Activated gamma-delta T cell (primary cell): Measurements from ENCODE around the gene GRPR.
"Not testable (repeated sequence)": the region's sequence is repeated elsewhere in the genome, so short reads cannot be mapped to it uniquely, and the experiment has no call there.

Experiments used
- DNase-seq: peaks from one replicate; lab custom pipeline; 2025; lab: John Stamatoyannopoulos, UW

GRPR gene

DNA sequence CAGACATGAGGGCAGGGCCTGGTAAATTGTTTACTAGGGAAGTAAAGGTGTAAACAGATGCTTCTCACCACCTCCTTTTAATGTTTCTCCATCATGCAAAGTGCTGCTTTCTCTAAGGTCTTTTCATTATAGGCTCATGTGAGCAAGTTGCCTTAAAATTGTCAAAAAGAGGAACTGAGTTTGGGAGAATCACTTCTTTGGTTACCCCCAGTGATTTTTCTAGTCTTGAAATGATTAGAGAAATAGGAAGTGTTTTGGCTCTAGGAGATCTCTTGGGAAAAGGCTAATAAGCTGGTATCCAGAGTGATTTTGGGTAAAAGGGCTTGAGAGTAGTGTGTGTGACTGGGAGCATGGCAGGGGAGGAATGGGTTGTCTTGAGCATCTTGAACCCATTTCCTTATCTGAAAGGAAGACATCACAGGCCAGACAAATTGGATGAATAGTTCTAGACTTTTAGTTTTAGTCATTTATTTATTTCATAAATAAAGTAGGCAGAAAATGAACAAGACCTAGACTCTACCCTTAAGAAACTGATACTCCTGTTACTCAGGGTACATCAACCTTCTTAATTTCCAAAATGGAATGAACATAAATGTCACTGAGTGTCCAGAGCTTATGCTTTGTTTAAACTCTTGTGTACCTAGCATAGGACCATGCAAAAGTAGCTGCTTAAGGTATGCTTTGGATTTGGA, 14.2 kb downstream of the GRPR start:
- DNase-seq: no peak

DNA sequence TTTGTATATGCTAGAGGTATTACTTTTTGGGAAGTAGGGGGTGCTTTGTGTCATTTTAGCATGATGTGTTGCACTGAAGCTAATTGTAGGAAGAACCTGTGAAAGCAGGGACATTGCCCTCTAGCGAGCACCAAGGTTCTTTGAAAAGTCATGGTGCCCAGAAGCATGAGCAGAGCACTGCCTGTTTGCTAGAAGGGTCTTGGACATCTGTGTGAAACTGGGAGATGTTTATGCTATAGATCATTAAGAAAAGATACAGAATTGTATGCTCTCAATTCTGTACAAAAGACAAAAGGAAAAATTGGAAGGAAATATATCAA, 14.7 kb downstream of the GRPR start:
- DNase-seq: no peak

DNA sequence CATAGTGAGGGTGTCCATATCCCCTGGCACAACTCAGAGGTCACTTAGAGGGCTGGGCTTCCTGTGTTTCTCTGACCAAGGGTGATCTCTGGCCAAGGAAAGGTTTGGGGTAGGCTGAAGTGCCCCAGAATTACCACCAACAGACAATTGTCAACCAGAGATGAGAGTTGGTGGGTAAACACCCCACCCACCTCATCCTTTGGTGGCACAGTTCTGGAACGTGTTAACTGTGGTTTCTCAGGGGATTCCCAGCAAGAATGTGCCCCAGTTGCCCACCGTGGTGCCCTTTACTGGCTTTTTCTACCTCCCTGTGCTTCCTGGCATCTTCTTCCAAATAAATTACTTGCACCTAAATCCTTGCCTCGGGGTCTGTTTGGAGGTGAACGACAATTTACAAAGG, 17.1 kb downstream of the GRPR start:
- DNase-seq: no peak

DNA sequence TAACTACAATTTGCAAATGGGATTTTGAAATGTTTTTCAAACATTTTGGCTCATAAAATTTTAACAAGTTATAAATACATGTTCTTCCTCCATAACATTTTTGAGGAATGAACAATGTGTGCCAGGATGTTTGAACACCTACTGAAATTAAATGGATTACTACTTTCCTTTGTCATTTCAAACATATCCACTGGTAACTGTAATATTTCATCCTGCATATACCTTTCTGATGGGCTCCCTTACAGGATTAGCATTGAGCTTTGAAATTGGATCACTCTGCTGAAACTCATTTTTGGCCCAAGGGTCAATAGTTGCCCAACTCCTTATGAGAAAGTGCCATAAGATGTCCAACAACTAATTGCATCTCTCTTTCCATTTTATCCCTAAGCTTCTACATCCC, 17.6 kb downstream of the GRPR start:
- no peak for DNase-seq

DNA sequence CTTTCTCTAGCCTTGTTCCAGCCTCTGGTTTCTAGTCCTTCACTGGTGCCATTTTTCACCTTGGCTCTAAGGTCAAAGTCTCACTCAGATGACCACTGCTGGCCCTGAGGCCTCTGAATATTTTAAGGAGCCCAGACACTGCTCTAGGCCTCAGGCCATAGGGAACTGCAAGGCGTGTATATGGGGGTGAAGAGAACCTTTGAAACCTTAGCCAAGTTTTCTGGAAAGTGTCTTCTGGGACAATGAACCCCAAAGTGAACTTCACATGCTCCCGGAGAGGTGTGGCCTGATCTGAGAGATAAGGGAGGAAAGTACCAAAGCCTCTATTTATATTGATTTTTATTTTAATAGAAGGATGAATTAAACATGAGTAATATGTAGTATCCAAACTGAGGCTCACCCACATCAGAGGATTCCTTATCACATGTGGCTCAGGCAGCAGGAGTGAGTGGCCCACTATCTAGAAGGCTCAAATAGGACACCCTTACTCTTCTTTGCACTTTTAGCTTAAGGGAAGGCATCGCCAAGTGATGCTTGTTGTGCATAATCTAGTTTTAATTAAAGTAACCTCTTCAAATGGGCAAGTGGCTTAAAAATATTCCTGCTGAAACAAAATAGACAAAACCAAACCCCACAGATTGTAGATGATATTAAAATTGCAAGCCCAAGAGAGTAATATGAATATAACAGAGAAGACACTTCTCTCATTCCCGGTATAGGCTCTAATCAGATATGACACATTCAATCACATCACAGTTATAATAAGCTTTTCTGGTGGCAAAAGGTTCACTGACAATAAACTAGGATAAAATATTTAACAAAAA, 18.3 kb downstream of the GRPR start:
- DNase-seq: no peak

DNA sequence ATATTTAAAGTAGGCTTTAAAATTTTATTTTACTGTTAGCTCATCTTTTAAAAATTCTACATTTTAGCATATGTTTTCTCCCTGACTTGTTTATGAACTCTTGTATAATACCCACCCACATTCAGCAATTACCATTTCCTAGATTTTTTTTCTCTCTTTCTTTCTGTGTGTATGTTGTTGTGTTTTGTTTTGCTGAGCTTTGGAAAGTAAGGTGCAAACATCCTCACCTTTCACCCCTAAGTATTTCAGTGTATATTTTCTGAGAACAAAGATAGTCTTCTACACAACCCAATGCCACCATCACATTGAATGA, 18.8 kb downstream of the GRPR start:
- DNase-seq: no peak

DNA sequence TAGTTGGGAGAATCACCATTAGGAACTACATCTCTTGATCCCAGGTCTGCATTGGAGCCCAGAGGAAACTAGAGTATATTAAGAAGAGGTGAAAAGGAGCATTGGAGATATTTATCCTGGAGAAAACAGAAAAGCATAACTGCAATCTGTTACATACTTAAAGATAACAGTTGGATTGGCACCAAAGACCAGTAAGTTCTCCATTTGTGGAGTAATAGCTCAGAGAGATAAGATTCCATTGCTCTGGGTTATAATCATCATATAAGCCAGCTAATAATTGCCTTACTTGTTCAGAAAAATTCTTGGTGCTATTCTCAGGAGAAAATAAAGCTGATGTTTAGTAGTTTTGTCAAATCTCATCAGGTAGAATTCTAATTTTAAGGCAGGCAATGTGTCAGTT, 20.6 kb downstream of the GRPR start:
- DNase-seq: no peak

DNA sequence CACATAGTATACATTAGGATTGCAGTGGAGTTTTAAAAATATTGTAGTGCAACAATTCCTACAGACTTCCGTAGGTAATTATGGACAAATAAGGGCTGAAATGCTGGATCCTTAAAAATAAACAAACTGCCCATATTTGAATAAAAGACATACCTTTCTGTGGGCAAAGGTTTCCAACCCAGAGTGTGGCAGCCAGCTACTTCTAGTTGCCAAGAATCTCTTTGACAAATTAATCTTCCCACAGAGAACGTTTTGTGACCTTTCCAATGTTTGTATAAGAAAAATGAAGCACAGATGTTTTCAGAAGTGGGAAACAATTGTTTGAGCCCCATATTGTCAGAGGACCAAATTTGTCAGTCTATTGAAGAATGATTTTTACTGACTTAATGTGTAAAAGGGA, 21.1 kb downstream of the GRPR start:
- no peak for DNase-seq

DNA sequence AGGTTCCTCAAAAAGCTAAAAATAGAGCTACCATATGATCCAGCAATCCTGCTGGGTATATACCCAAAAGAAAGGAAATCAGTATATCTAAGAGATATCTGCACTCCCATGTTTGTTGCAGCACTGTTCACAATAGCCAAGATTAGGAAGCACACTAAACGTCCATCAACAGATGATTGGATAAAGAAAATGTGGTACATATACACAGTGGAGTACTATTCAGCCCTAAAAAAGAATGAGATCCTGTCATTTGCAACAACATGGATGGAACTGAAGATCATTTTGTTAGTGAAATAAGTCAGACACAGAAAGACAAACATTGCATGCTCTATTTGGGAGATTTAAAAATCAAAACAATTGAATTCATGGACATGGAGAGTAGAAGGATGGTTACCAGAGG, 21.7 kb downstream of the GRPR start:
- DNase-seq: not testable (repeated sequence)

DNA sequence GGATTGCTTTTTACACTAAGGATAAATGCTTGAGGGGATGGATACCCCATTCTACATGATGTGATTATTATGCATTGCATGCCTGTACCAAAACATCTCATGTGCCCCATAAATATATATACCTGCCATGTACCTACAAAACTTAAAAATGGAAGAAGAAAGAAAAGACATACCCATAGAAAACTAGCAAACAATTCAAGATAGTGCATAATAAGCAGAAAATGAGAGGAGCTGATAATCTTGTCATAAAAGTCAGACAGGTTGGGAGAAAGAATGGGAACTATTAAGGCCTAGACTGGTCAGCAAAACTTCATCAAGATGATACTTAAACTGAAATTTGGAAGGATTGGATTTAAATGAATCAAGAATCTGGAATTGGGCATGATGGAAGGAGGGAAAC, 22.3 kb downstream of the GRPR start:
- no peak for DNase-seq

DNA sequence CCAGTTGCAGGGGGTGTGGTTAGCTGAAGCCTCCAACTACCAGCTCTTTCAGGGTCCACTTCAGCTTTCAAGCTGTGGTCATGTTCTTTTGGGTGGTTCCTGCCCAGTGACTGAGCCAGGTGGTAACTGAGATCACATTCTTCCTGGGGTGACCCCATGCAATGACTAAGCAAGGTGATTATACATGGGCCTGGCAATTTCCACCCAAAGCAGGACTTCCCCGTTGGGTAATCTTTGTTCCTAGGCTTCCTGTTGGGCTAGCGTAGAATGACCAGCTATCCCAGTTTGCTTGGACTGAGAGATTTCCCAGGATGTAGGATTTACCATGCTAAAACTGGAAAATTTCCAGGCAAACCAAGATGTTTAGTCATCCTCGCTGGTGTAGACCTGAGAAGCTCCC, 25.5 kb downstream of the GRPR start:
- no peak for DNase-seq

DNA sequence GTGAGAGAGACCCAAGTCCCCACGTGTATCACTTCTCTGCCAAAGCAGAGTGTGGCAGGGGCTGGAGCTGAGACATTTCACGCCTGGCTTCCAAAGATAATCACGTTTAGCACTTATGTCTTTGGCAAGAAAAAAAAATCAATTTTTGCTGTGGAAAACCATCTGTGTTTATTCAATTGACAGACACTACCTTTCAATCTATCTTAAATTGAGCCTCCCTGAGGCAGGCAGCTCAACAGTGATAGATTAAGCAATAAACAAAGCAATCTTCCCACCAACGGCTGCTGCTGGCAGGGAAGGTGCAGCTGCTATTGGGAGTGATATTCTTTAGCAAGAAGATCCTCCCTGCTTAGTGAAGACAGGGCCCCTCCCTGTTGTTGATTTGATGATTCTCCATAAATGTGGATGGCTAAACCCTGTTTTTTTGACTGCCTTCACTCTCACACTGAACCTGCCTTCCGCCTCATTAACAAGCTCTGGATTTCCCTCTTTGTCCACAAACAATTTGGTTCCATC, 32.3 kb downstream of the GRPR start:
- no peak for DNase-seq

DNA sequence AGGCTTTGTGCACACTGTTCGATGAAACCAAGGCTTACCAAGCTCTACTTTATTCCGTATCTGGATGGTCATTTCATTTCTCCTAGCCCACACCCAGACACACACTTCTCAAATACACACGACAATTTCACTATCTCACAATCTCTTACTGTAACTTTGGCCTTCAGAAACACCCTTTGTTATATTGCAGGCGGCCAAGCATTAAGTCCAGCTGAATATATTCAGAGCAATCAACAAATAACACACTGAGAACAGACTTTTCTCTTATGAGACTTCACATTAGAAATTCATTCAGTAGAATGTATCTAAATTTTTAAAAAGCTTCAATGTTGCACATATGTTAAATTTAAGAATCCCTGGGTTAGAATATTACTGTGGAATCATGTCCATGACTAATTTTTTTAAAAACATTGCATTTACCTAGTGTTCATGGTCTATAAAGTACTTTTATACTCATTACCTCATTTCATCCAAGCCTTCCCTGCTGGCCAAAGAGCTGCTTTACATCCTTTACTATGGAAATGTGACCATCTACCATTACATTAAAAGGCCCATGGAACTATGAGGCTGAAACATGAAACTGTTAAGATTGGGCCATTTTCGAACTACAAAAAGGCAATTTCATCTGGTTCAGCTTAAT, 33.4 kb downstream of the GRPR start:
- DNase-seq: no peak

DNA sequence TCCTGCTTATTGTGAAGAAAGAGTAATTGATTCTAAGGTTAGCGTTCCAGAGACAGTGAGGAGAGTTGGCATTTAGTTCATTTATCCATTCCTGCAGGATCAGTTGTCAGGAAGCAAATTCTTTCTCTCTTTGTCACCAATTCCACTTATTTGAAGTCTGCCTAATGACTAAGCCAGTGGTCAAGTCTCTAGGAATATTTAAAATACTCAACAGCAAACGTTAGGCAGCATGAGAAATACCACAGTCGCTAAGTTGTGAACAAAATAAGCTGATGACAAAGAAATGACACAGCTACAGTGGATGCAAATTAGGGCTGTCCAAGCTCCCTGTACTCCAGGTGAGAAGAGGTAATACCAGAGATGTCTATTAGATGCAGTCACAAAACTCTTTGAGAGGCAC, 37.4 kb downstream of the GRPR start:
- DNase-seq: no peak

DNA sequence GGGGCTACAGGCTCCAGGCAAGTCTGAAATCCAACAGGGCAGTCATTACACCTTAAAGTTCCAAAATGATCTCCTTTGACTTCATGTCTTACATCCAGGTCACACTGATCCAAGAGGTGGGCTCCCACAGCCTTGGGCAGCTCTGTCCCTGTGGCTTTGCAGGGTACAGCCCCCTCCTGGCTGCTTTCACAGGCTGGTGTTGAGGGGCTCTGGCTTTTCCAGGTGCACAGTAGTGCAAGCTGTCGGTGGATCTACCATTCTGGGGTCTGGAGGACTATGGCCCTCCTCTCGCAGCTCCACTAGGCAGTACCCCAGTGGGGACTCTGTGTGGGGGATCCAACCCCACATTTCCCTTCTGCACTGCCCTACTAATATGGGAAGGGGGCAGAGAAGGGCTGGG, 37.8 kb downstream of the GRPR start:
- DNase-seq: not testable (repeated sequence)

DNA sequence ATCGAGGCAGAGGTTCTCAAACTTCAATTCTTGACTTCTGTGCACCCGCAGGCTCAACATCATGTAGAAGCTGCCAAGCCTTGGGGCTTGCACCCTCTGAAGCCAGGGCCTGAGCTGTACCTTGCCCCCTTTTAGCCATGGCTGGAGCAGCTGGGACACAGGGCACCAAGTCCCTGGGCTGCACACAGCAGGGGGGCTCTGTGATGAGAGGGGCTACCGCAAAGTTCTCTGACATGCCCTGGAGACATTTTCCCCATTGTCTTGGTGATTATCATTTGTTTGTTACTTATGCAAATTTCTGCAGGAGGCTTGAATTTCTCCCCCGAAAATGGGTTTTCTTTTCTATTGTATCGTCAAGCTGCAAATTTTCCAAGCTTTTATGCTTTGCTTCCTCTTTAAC, 39.0 kb downstream of the GRPR start:
- no peak for DNase-seq

DNA sequence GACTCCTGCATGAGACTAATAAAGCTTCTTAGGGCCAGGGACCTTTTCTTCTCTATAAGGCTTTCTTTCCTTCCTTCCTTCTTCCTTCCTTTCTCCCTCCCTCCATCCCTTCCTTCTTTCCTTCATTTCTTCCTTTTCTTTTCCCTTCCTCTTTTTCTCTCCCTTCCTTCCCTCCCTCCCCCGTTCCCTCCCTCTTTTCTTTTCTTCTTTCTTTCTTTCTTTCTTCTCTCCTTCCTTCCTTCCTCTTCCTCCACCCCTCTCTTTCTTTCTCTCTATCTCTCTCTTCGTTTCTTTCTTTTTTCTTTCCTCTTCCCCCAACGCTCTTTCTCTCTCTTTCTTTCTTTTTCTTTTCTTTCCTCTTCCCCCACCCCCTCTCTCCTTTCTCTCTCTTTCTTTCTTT, 41.4 kb downstream of the GRPR start:
- DNase-seq: no peak

DNA sequence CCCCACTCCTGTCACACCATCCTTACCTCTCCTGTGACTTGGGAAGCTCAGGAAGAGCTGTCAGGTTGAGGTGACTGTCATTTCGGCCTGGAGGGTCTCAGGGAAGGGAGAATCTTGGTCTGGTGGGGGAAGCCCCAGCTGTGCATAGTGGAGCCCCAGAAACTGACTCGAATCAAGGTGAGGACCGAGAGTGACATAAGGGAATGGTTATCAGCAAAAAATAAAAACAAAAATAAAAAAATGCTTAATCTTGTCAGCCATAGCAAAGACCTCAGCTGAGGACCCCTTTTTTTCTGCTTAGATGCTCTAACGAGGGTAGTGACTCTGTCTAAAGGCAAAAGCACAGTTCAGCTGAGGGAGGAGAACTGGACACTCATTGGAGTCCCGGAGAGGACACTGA, 43.8 kb downstream of the GRPR start, which contains the start of gene MAGEB17:
Gene MAGEB17 (plus strand): TSS at position 301 of the 400 bp plus-strand sequence. CDS start 2,902 bp downstream, outside the sequence.
- DNase-seq: no peak

DNA sequence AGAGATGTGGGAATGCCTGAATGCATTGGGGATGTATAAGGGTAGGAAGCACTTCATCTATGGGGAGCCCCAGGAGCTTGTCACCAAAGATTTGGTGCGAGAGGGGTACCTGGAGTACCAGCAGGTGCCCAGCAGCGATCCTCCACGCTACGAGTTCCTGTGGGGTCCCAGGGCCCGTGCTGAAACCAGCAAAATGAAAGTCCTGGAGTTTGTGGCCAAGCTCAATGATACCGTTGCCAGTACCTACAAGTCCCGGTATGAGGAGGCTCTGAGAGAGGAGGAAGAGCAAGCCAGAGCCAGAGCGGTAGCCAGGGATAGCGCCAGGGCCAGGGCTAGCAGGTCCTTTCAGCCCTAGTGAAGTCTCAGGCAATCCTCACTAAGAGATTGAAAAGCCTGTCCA, 47.7 kb downstream of the GRPR start:
- DNase-seq: no peak

DNA sequence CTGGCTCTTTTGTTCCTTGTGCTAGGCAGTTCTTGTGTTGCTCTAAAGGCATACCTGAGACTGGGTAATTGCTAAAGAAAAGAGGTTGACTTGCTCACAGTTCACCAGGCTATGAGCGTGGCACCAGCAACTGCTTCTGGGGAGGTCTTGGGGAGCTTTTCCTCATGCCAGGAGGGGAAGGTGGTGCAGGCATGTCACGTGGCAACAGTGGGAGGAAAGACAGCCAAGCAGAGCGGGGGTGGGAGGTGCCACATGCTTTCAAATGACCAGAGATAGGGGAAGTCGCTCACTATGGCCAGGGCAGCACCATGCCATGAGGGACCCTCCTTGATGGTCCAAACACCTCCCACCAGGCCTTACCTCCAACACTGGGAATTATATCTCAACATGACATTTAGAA, 48.6 kb downstream of the GRPR start:
- no peak for DNase-seq

DNA sequence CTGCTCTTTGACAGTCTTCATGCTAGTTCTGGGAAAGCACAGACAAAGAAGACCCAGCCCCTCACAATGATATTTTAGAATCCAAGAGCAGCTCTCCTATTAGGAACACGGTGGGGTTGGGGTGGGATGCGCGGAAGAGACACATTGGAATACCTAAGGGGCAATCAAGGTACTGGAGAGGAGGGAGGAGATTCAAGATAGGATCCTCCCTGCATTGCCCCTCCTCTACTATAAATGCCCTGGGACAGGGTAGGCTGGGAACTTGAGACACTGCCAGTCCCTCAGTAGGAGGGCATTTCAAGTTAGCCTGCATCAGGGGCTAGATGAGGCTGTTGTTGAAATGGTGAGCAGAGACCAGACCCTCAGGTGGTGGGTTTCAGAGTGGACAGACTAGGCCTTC, 49.0 kb downstream of the GRPR start:
- no peak for DNase-seq

DNA sequence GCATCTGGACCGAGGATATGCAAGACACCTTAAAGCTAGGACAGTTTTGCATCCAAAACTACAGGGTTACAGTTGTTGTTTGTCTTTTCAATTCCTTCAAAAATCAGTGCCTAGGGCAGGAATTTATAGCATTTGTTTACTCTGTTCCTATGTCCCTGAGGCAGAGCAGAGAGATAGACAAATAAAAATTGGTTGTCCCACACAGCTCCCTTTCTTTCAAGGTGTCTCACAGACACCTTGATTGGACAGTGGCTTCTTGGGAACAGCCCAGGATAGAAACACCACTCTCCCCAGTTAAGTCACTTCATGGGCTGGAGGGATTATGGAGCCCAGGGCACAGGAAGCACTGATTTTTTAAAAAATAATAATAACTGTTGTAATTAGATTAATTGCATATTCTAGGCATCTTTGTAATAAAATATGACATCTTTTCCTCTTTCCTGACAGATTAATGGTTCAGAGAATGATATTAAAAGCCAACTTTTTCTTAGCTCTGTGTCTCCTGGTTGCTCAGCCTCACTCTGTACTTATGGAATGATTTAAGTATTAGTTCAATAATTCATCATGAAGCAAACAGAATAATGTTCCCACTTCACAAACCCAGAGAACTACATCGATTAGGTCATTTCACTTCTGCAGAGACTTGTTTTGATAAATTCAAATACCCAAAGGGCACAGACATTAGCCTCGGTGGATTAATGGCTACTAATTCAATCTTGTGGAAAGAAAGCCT, 52.1 kb downstream of the GRPR start:
- no peak for DNase-seq

DNA sequence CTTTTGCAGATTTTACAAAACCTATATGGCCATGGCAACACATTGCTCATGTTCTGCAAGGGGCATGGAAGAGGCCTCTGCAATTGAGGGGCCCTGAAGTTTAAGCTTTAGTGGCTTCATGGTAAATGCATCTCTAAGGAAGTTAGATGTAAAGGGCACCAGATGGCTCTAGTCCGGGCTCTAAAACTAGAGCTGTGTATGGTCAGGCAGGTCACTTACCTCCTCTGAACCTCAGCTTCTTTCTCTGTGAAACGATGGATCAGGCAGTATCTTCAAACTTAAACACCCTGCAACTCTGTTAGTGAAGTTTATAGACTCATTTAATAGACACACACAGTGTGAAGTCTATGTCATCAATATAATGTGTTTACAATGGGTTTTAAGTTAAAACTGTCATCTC, 53.9 kb downstream of the GRPR start:
- DNase-seq: no peak
